Central memory CD8-positive, alpha-beta T cell (primary cell): ENCODE measurements around the gene VPS16.

Experiments used
- ATAC-seq: fragments of 150-1000 bp; cut with Tn5 transposase; replicated peaks from 2 replicates; pipeline ENCODE4 v1.10.0; 2022; ENCODE audit warnings: mild to moderate bottlenecking, moderate FRiP score, moderate number of reproducible peaks; ENCODE audit not compliant: poor library complexity, severe bottlenecking; ENCODE audit errors: extremely low read depth
- DNase-seq, 2 donors: peaks; one replicate each; pipeline ENCODE4 v3.0.0; 2021; ENCODE audit warnings: low spot score in 2 of 2
- H3K27ac Mint-ChIP-seq: one replicate; pipeline ENCODE4 v1.8.0; 2022; ENCODE audit warnings: low read depth, mild to moderate bottlenecking, moderate library complexity, mixed read lengths
- H3K27me3 Mint-ChIP-seq: one replicate; pipeline ENCODE4 v1.8.0; 2022; ENCODE audit warnings: mixed read lengths
- H3K36me3 Mint-ChIP-seq: one replicate; pipeline ENCODE4 v1.8.0; 2022; ENCODE audit warnings: mild to moderate bottlenecking, moderate library complexity, mixed read lengths; ENCODE audit not compliant: insufficient read depth
- H3K4me1 Mint-ChIP-seq: one replicate; pipeline ENCODE4 v1.8.0; 2022; ENCODE audit warnings: mixed read lengths
- H3K4me3 Mint-ChIP-seq: one replicate; pipeline ENCODE4 v1.8.0; 2022; ENCODE audit warnings: mild to moderate bottlenecking, moderate library complexity, mixed read lengths
- H3K9me3 Mint-ChIP-seq: one replicate; pipeline ENCODE4 v1.8.0; 2022; ENCODE audit warnings: mixed read lengths

VPS16 gene

DNA sequence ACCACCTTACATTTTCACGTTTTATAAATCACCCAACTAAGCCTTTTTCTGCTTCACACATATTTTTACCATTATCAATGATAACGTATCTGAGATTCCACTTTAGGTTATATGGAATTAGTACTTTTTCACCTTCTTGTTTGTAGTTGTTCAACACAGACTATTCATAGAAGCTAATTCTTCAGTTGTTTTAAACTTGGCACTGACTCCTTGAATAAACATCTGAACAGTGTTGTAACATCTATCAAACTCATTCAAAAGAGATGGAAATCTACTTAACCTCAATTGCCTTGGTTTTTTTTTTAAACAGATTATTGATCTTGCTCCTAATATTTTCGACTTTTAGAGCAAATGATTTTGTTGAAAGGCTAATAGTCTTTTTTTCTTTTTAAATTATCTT lies 67.0 kb downstream of the VPS16 start:
- DNase-seq, result no peak
- no peaks in the 10 kb centered on the region for H3K9me3 Mint-ChIP-seq
- H3K27me3 Mint-ChIP-seq, result no peaks in the 10 kb centered on the region
- no peak overlapping the region for H3K4me3 Mint-ChIP-seq
- no peak overlapping the region for H3K27ac Mint-ChIP-seq
- no peak for ATAC-seq
- peaks cover 9% of the 10 kb centered on the region for H3K36me3 Mint-ChIP-seq
- peaks cover 5% of the 10 kb centered on the region for H3K4me1 Mint-ChIP-seq

DNA sequence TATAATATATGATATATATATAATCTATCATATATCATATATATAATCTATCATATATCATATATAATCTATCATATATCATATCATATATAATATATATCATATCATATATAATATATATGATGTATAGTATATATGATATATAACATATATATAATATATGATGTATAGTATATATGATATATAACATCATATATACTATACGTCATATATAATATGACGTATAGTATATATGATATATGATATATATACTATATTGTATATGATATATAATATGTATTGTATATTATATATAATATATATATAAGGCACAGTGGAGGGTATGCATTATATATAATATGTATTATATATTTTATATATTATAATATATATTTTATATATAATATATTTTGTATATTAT lies 69.4 kb downstream of the VPS16 start:
- peaks cover 8% of the 10 kb centered on the region for H3K4me1 Mint-ChIP-seq
- H3K36me3 Mint-ChIP-seq, result peaks cover 8% of the 10 kb centered on the region
- no peak for ATAC-seq
- no peaks in the 10 kb centered on the region for H3K27me3 Mint-ChIP-seq
- DNase-seq, result no peak
- H3K9me3 Mint-ChIP-seq, result no peaks in the 10 kb centered on the region
- no peak overlapping the region for H3K27ac Mint-ChIP-seq
- H3K4me3 Mint-ChIP-seq, result no peak overlapping the region

DNA sequence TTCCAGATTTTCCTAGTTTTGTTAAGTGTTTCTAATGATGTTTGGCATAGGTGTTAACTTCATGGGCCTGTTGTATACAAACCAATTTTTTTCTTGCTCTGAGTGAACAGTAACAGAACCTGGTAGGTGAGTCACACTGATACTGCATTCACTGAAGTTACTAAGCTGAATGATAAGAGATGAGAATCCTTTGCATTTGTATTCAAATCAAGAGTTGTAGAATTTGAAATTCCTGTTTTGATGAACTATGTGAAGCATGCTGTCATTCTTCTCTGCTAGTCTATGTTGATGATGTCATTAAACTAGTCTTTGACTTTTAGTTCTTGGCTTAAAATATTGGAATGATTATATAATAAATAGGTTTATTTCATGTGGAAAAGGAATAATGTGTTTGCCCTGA lies 70.7 kb downstream of the VPS16 start:
- H3K27ac Mint-ChIP-seq, result no peak overlapping the region
- H3K4me1 Mint-ChIP-seq, result peaks cover 11% of the 10 kb centered on the region
- H3K36me3 Mint-ChIP-seq, result peaks cover 9% of the 10 kb centered on the region
- H3K4me3 Mint-ChIP-seq, result no peak overlapping the region
- ATAC-seq (no peak), DNase-seq (no peak)
- H3K27me3 Mint-ChIP-seq, result no peaks in the 10 kb centered on the region
- no peaks in the 10 kb centered on the region for H3K9me3 Mint-ChIP-seq

DNA sequence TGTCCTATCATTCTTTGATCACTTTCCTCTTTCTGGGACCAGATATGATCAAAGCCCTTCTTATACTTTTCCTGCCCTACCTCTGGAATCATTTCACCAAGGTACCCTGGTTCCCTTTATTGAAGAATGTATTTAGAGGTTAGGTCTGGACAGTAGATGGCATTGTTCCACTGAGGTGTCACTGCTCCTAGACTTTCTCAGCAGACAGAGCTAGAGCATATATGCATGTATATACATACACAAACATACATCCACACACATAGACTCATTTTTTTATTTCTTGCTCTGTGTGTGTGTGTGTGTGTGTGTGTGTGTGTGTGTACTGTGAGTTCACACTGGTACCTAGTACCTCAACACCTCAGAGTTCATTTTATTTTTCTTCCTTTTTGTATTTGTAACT lies 73.6 kb downstream of the VPS16 start:
- ATAC-seq (no peak), DNase-seq (no peak)
- H3K27ac Mint-ChIP-seq, result no peak overlapping the region

More for the DNA sequence above, 73.6 kb downstream of the VPS16 start:
- H3K36me3 Mint-ChIP-seq, result peaks cover 9% of the 10 kb centered on the region
- H3K4me1 Mint-ChIP-seq, result peaks cover 24% of the 10 kb centered on the region
- no peaks in the 10 kb centered on the region for H3K27me3 Mint-ChIP-seq
- H3K9me3 Mint-ChIP-seq, result no peaks in the 10 kb centered on the region
- H3K4me3 Mint-ChIP-seq, result no peak overlapping the region
